ENCODE data around the gene ELAVL3.

DNA sequence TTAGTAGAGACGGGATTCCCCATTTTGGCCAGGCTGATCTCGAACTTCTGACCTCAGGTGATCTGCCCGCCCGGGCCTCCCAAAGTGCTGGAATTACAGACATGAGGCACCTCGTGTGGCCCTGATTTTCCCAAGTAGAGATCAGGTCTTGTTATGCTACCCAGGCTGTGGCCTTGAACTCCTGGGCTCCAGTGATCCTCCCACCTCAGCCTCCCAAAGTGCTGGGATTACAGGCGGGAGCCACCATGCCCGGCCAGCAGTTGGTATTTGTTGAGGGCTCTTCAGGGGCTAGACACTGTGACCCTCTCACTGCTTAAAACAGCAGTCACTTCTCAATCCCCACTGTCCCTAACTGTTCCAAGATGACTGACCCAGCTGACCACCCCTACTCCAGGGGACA lies 8.5 kb upstream of the ELAVL3 start:
- TF ChIP-seq, protein P1, sequence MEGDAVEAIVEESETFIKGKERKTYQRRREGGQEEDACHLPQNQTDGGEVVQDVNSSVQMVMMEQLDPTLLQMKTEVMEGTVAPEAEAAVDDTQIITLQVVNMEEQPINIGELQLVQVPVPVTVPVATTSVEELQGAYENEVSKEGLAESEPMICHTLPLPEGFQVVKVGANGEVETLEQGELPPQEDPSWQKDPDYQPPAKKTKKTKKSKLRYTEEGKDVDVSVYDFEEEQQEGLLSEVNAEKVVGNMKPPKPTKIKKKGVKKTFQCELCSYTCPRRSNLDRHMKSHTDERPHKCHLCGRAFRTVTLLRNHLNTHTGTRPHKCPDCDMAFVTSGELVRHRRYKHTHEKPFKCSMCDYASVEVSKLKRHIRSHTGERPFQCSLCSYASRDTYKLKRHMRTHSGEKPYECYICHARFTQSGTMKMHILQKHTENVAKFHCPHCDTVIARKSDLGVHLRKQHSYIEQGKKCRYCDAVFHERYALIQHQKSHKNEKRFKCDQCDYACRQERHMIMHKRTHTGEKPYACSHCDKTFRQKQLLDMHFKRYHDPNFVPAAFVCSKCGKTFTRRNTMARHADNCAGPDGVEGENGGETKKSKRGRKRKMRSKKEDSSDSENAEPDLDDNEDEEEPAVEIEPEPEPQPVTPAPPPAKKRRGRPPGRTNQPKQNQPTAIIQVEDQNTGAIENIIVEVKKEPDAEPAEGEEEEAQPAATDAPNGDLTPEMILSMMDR (IDR thresholded peaks at IDR 0.05) = no peak
- no peak for TF ChIP-seq POLR2A (IDR thresholded peaks at IDR 0.05)

All from adrenal gland (tissue), 5 donors.